HG02840 (cell line): ENCODE results near the gene GPNMB.
"Not testable (repeated sequence)": the region's sequence is repeated elsewhere in the genome, so short reads cannot be mapped to it uniquely, and the experiment has no call there.

ENCODE experiments used
- ATAC-seq: cut with Tn5 transposase; IDR thresholded peaks from one replicate; pipeline ENCODE4 v1.9.1; 2021; ENCODE audit warnings: mild to moderate bottlenecking, moderate library complexity, moderate number of reproducible peaks; ENCODE audit not compliant: unreplicated experiment, low FRiP score

The GPNMB gene

DNA sequence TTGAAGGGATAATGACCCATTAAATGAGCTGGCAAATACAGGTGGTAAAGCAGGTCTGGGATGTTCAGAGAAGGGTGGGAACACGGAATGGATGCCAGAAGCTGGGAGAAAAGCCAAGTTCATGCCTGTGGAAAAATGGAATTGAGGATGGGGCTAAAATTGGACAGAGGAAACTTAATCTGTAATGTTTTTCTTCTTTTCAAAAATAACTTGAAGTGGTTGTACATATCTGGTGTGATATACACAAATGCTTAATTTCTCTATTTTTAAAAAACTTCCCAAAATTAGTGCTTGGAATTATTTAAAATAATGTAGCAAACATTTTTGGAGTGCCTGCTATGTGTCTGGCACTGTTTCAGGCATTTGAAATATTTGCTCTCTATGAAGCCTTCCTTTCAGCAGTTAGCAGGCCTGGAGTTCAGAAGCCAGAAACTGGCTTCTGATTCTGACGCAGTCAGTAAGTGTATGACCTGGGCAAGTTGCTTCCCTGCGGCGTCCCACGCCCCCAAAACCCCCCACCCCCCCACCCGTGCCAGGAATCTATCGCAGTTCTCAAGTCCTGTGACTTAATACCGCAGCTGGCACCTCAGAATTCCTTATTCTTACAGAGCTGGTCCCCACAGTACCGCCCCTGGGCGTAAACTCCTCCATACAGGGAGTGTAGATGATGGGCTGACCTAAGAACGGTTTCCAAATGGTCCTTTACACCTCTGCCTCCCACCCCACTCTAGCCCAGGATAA lies 51.7 kb downstream of the GPNMB start:
- no peak for ATAC-seq

GRCh38 chr7:23298885-23299769 lies 52.6 kb downstream of the GPNMB start, which contains the start of gene MALSU1:
Gene MALSU1 (plus strand): TSS chr7:23299339. CDS start chr7:23299353, 14 bp downstream.
- ATAC-seq, result peak; percentile 100

GRCh38 chr7:23299770-23300300 lies 53.3 kb downstream of the GPNMB start:
- no peak for ATAC-seq

- ATAC-seq, result no peak
These were observed 60.5 kb downstream of the GPNMB start for GRCh38 chr7:23306936-23307521.

- no peak for ATAC-seq
These were observed 62.2 kb downstream of the GPNMB start for GRCh38 chr7:23308754-23309153.

- ATAC-seq, result not testable (repeated sequence)
These were observed 65.6 kb downstream of the GPNMB start for GRCh38 chr7:23312141-23312540.

- ATAC-seq, result no peak
These were observed 68.8 kb downstream of the GPNMB start for GRCh38 chr7:23315366-23315765.
